ENCODE results near the gene GULP1. TPM values are rescaled to one million over a fixed set of nuclear protein-coding genes. Genes with fewer than 3 reads are reported as not detected.

The GULP1 gene
- total and polyA plus RNA-seq, 2 experiments from 2014 or later, result 94.6 to 181 TPM

DNA sequence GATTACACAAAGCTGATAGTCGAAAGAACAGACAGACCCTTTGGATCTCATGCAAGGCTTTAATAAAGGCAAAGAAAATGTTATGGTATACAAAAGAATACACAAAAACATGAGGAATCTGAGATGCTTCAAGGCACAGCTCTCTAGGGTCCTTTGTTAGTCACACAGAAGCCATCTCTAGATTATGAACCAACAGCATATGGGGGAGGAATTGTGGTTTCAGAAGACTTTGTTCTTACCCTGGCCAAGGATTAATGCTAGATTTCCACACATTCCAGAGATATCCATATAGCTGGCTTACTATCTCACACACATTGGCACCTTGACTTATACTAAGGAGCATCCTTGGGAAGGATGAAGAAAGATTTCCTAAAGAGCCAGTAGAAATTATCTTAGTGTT is 206.1 kb downstream of the GULP1 start:
- Mint-ChIP-seq H3K4me3 (no peak overlapping the region), H3K9me3 (no peaks in the 10 kb centered on the region), H3K4me1 (peaks cover 13% of the 10 kb centered on the region), H3K27ac (no peak overlapping the region), H3K36me3 (ENCODE audit: low read depth) (peaks cover 9% of the 10 kb centered on the region), H3K27me3 (ENCODE audit: insufficient read depth, low read depth, poor library complexity) (no peaks in the 10 kb centered on the region)
- TF ChIP-seq ZNF331 (CRISPR knock-in tag; IDR thresholded peaks at IDR 0.05; ENCODE audit: low read depth) (no peak), CREB1 (CRISPR knock-in tag; IDR thresholded peaks at IDR 0.05; ENCODE audit: low read depth) (no peak), EZH2phosphoT487 (IDR thresholded peaks at IDR 0.05; ENCODE audit: unreplicated experiment) (no peak), STAT1 (IDR thresholded peaks at IDR 0.05; ENCODE audit: unreplicated experiment) (no peak), EZH2 (IDR thresholded peaks at IDR 0.05; ENCODE audit: low read depth, unreplicated experiment) (no peak), ETS1 (IDR thresholded peaks at IDR 0.05) (no peak), ZNF462 (CRISPR knock-in tag; IDR thresholded peaks at IDR 0.05) (no peak)
- TF ChIP-seq, protein P1, sequence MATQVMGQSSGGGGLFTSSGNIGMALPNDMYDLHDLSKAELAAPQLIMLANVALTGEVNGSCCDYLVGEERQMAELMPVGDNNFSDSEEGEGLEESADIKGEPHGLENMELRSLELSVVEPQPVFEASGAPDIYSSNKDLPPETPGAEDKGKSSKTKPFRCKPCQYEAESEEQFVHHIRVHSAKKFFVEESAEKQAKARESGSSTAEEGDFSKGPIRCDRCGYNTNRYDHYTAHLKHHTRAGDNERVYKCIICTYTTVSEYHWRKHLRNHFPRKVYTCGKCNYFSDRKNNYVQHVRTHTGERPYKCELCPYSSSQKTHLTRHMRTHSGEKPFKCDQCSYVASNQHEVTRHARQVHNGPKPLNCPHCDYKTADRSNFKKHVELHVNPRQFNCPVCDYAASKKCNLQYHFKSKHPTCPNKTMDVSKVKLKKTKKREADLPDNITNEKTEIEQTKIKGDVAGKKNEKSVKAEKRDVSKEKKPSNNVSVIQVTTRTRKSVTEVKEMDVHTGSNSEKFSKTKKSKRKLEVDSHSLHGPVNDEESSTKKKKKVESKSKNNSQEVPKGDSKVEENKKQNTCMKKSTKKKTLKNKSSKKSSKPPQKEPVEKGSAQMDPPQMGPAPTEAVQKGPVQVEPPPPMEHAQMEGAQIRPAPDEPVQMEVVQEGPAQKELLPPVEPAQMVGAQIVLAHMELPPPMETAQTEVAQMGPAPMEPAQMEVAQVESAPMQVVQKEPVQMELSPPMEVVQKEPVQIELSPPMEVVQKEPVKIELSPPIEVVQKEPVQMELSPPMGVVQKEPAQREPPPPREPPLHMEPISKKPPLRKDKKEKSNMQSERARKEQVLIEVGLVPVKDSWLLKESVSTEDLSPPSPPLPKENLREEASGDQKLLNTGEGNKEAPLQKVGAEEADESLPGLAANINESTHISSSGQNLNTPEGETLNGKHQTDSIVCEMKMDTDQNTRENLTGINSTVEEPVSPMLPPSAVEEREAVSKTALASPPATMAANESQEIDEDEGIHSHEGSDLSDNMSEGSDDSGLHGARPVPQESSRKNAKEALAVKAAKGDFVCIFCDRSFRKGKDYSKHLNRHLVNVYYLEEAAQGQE (IDR thresholded peaks at IDR 0.05; ENCODE audit: unreplicated experiment), result no peak
- TF ChIP-seq, protein P2, sequence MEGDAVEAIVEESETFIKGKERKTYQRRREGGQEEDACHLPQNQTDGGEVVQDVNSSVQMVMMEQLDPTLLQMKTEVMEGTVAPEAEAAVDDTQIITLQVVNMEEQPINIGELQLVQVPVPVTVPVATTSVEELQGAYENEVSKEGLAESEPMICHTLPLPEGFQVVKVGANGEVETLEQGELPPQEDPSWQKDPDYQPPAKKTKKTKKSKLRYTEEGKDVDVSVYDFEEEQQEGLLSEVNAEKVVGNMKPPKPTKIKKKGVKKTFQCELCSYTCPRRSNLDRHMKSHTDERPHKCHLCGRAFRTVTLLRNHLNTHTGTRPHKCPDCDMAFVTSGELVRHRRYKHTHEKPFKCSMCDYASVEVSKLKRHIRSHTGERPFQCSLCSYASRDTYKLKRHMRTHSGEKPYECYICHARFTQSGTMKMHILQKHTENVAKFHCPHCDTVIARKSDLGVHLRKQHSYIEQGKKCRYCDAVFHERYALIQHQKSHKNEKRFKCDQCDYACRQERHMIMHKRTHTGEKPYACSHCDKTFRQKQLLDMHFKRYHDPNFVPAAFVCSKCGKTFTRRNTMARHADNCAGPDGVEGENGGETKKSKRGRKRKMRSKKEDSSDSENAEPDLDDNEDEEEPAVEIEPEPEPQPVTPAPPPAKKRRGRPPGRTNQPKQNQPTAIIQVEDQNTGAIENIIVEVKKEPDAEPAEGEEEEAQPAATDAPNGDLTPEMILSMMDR (conservative IDR thresholded peaks at IDR 0.05; ENCODE audit: low read depth in 2 of 2), result no peak
- Histone ChIP-seq H3K4me2 (no peak overlapping the region), H3K4me3 (no peak overlapping the region), H4K20me1 (replicated peaks; ENCODE audit: insufficient read depth) (no peaks in the 10 kb centered on the region), H3K27ac (ENCODE audit: low read depth) (peak overlapping the region; percentile 20; the same call in 1 of the 2 replicates), H3F3A (replicated peaks; ENCODE audit: low read depth) (no peaks in the 10 kb centered on the region), H2AFZ (no peak overlapping the region), H3K27me3 (ENCODE audit: insufficient read depth) (no peaks in the 10 kb centered on the region), H3K4me1 (ENCODE audit: insufficient read depth) (0 out of 2 replicates have a peak, but pooled peaks cover 2% of the 10 kb centered on the region), H3K79me2 (replicated peaks; ENCODE audit: insufficient read depth) (peaks cover 19% of the 10 kb centered on the region), H3K9me2 (ENCODE audit: insufficient read depth) (no peaks in the 10 kb centered on the region), H3K36me3 (ENCODE audit: insufficient read depth) (no peaks in the 10 kb centered on the region)
- DNase-seq (ENCODE audit: low spot score) (no peak), ATAC-seq (no peak)

All from GM23338 (cell line).